ENCODE measurements around the gene TSSK6. TPM values are rescaled to one million over a fixed set of nuclear protein-coding genes. Genes with fewer than 3 reads are reported as not detected.
A peak's percentile ranks its signal among the peaks of the same experiment; 100 is the strongest.

Gene TSSK6
- total and polyA plus RNA-seq, 12 donors = 0.23 to 1.2 (median 0.45) TPM; not detected in 1

DNA sequence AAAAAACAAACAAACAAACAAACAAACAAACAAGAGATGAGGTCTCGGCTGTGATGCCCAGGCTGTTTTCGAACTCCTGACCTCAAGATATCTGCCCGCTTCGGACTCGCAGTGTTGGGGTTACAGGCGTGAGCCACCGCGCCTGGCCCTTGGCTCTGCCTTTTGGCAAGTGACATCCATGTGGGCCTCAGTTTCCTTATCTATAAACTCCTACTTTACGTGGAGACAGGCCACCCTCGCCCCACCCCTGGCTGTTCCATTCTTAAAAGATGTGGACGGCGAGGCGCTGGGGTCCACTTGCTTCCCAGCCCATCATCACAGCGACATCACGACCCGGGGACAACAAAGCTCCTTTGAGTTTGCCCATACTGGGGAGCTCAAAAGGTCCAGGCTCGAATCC, 1.7 kb downstream of the TSSK6 start:
- no peak for ATAC-seq
- Histone ChIP-seq H3K27ac (peak overlapping the region in 1 of 10 donors; percentile 20), H3K4me3 (peak overlapping the region in 9 of 10 donors; percentile 16 to 43 (median 33)), H3K27me3 (no peaks in the 10 kb centered on the region), H3K4me1 (peaks cover 5 to 36% (median 27%) of the 10 kb centered on the region in 9 donors), H3K9me3 (peaks cover 0 to 12% (median 0%) of the 10 kb centered on the region in 11 donors), H3K36me3 (peaks cover 0 to 5% (median 0%) of the 10 kb centered on the region in 9 donors)
- intact Hi-C loops (cut with DNase I) = no loop called here
- WGBS, 2 donors = 76 to 84% methylated on average over 17 of the region's 17 CpGs
- TF ChIP-seq, protein P1, sequence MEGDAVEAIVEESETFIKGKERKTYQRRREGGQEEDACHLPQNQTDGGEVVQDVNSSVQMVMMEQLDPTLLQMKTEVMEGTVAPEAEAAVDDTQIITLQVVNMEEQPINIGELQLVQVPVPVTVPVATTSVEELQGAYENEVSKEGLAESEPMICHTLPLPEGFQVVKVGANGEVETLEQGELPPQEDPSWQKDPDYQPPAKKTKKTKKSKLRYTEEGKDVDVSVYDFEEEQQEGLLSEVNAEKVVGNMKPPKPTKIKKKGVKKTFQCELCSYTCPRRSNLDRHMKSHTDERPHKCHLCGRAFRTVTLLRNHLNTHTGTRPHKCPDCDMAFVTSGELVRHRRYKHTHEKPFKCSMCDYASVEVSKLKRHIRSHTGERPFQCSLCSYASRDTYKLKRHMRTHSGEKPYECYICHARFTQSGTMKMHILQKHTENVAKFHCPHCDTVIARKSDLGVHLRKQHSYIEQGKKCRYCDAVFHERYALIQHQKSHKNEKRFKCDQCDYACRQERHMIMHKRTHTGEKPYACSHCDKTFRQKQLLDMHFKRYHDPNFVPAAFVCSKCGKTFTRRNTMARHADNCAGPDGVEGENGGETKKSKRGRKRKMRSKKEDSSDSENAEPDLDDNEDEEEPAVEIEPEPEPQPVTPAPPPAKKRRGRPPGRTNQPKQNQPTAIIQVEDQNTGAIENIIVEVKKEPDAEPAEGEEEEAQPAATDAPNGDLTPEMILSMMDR (IDR thresholded peaks at IDR 0.05) = no peak
- no peak for DNase-seq

DNA sequence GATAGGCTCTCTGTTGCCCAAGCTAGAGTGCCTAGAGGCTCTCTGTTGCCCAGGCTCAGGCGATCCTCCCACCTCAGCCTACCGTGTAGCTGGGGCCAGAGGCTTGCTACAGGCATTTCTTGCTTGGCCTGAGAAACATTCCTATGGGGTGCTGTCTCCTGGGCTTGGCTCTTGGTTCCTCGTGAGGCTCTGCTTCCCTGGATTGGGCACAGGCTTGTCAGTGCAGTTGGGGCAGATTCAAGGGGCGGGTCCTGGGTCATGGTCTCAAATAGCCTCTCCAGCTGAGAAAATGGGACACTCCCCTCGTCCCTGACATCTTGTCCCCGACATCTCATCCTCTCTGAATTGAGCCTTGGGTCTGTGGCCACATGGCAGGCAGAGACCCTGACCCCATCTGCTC, 4.9 kb downstream of the TSSK6 start:
- ATAC-seq (no peak), DNase-seq (no peak)
- Histone ChIP-seq H3K9me3 (peaks cover 0 to 12% (median 0%) of the 10 kb centered on the region in 11 donors), H3K36me3 (peaks cover 0 to 30% (median 12%) of the 10 kb centered on the region in 9 donors), H3K27me3 (no peaks in the 10 kb centered on the region), H3K27ac (no peak overlapping the region), H3K4me1 (peaks cover 2 to 13% (median 9%) of the 10 kb centered on the region in 9 donors), H3K4me3 (no peak overlapping the region)
- intact Hi-C loops (cut with DNase I) = no loop called here
- TF ChIP-seq, protein P1 (IDR thresholded peaks at IDR 0.05) = no peak
- 43 to 47% methylated on average over 6 of the region's 6 CpGs for WGBS, 2 donors

DNA sequence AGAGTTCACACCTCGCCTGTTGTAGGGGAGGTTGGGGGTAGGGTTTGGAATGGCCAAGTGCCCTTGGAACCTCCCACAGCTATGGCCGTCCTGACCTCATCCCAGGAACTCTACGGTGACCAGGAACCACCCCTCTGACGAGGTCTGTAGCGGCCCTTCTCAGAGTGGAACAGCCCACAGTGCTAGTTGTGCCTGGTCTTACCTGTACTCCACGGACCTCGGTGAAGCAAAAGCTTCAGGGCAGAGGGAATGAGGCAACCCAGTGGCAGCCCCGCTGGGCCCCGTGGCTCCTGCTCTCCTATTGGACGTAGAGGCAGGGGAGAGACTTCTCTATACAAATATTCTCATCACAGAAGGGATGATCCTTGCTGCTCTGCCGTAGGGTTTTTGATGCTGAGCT, 7.1 kb downstream of the TSSK6 start:
- TF ChIP-seq, protein P1 (IDR thresholded peaks at IDR 0.05) = no peak
- Histone ChIP-seq H3K4me3 (no peak overlapping the region), H3K4me1 (no peaks in the 10 kb centered on the region), H3K9me3 (no peaks in the 10 kb centered on the region), H3K27me3 (no peaks in the 10 kb centered on the region), H3K36me3 (peaks cover 0 to 52% (median 27%) of the 10 kb centered on the region in 9 donors), H3K27ac (no peak overlapping the region)
- ATAC-seq (no peak), DNase-seq (no peak)
- WGBS, 2 donors = 85 to 86% methylated on average over 11 of the region's 11 CpGs
- intact Hi-C loops (cut with DNase I) = no loop called here

DNA sequence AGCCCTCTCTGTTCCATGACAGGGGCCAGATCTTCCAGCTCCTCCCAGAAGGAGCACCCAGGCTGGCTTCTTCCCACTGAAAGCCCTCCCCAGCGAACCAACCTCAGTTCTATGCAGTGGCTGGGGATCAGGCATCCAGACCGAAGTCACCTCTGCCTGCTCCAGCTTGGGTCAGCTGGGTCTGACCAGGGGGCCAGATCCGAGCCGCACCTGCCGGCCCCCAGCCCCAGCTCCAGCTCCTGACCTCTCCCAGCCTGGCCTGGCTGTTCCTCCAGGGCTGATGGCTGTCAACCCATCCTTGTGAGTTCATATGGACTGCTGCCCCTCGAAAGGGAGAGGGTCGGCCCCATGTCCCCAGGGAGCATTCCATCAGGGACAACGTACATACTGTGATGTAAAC, 8.0 kb downstream of the TSSK6 start:
- Histone ChIP-seq H3K27ac (no peak overlapping the region), H3K9me3 (no peaks in the 10 kb centered on the region), H3K4me1 (no peaks in the 10 kb centered on the region), H3K4me3 (no peak overlapping the region), H3K36me3 (peaks cover 0 to 61% (median 36%) of the 10 kb centered on the region in 9 donors), H3K27me3 (no peaks in the 10 kb centered on the region)
- TF ChIP-seq, protein P1 (IDR thresholded peaks at IDR 0.05) = no peak
- intact Hi-C loops (cut with DNase I) = no loop called here
- ATAC-seq (no peak), DNase-seq (no peak)
- 81 to 85% methylated on average over 8 of the region's 8 CpGs for WGBS, 2 donors

All from heart right ventricle (tissue), 16 donors.